B cell (primary cell): ENCODE measurements around the gene SPECC1. TPM values are rescaled to one million over a fixed set of nuclear protein-coding genes. Genes with fewer than 3 reads are reported as not detected.
A peak's percentile ranks its signal among the peaks of the same experiment; 100 is the strongest.

Source experiments
- ATAC-seq: fragments of 200-7000 bp; cut with Tn5 transposase; one replicate; pipeline ENCODE4 v1.10.0; 2021; ENCODE audit warnings: low read depth, mild to moderate bottlenecking, moderate number of reproducible peaks, moderate library complexity
- CTCF ChIA-PET: fragments of 350-600 bp; sonication (Branson Sonifier 250); formaldehyde crosslinking; loops from one replicate; lab custom pipeline; 2021; ENCODE audit warnings: antibody characterized with exemption, inconsistent platforms; lab: Charles Lee
- POLR2A ChIA-PET: fragments of 350-600 bp; sonication (Branson Sonifier 250); formaldehyde crosslinking; loops from one replicate; lab custom pipeline; 2021; ENCODE audit warnings: antibody characterized with exemption; lab: Charles Lee
- DNase-seq: peaks from one replicate; pipeline ENCODE4 v3.0.0; 2013
- H2AFZ ChIP-seq: 2 replicates; pipeline ENCODE4 v1.6.1; 2012; ENCODE audit warnings: mild to moderate bottlenecking, low read depth, low read length; ENCODE audit not compliant: insufficient read depth, poor library complexity, severe bottlenecking
- H3K27ac ChIP-seq, 2 donors: 1 replicate in 1 of 2; 2 replicates in 1 of 2; pipeline ENCODE4 v1.5.1; 2012 to 2013; ENCODE audit warnings: low read length in 2 of 2, mild to moderate bottlenecking in 2 of 2, moderate library complexity in 1 of 2
- H3K27me3 ChIP-seq, 4 experiments: fragments of 200-600 bp in 1 of 4; sonication (generic) in 1 of 4; replicated peaks in 1 of 4; 1 replicate in 2 of 4; 2 replicates in 2 of 4; pipeline versions ENCODE4 v1.6.1 to v1.7.0; 2013 to 2016; ENCODE audit warnings: low read length in 3 of 4, mild to moderate bottlenecking in 2 of 4, mixed read lengths in 1 of 4, moderate library complexity in 1 of 4; ENCODE audit not compliant: insufficient read depth in 4 of 4, control insufficient read depth in 3 of 4; ENCODE audit errors: control extremely low read depth in 1 of 4
- H3K36me3 ChIP-seq, 2 experiments: replicated peaks in 1 of 2; 1 replicate in 1 of 2; 2 replicates in 1 of 2; pipeline versions ENCODE4 v1.6.1 to v1.7.1; 2013; ENCODE audit warnings: low read length in 1 of 2; ENCODE audit not compliant: insufficient read depth in 2 of 2, control insufficient read depth in 1 of 2; ENCODE audit errors: control extremely low read depth in 1 of 2, extremely low read depth in 1 of 2
- H3K4me1 ChIP-seq, 2 donors: fragments of 200-600 bp in 1 of 2; sonication (generic) in 1 of 2; 1 replicate in 1 of 2; 2 replicates in 1 of 2; pipeline versions ENCODE4 v1.5.1 to v1.6.1; 2013 to 2017; ENCODE audit warnings: low read length in 2 of 2; ENCODE audit not compliant: control insufficient read depth in 2 of 2, insufficient read depth in 2 of 2
- H3K4me2 ChIP-seq: replicated peaks from 2 replicates; pipeline ENCODE3; 2012; ENCODE audit warnings: mild to moderate bottlenecking, low read depth, low read length; ENCODE audit not compliant: poor library complexity, severe bottlenecking
- H3K4me3 ChIP-seq, 5 experiments: fragments of 200-600 bp in 1 of 5; sonication (generic) in 1 of 5; 1 replicate in 3 of 5; 2 replicates in 2 of 5; pipeline versions ENCODE4 v1.5.1 to v1.7.0; 2011 to 2016; ENCODE audit warnings: low read length in 4 of 5, mild to moderate bottlenecking in 4 of 5, low read depth in 2 of 5, control low read depth in 1 of 5, moderate library complexity in 1 of 5; ENCODE audit not compliant: insufficient read depth in 1 of 5; ENCODE audit errors: control extremely low read depth in 1 of 5, extremely low read depth in 1 of 5
- H3K79me2 ChIP-seq: fragments of 200-600 bp; sonication (generic); one replicate; pipeline ENCODE4 v1.6.0; 2016; ENCODE audit warnings: low read length; ENCODE audit not compliant: control insufficient read depth, insufficient read depth
- H3K9ac ChIP-seq: fragments of 200-600 bp; sonication (generic); 2 replicates; pipeline ENCODE4 v1.6.1; 2017; ENCODE audit warnings: mild to moderate bottlenecking, low read length, moderate library complexity
- H3K9me3 ChIP-seq, 3 donors: one replicate each; pipeline versions ENCODE4 v1.6.1 to v1.7.1; 2013; ENCODE audit warnings: low read length in 2 of 3; ENCODE audit not compliant: control insufficient read depth in 2 of 3, insufficient read depth in 1 of 3; ENCODE audit errors: control extremely low read depth in 1 of 3
- H4K20me1 ChIP-seq: 2 replicates; pipeline ENCODE4 v1.6.0; 2012; ENCODE audit warnings: mild to moderate bottlenecking, low read length; ENCODE audit not compliant: insufficient read depth, control insufficient read depth, poor library complexity, severe bottlenecking
- H3K27ac Mint-ChIP-seq: one replicate; pipeline ENCODE4 v1.8.0; 2021; ENCODE audit warnings: mixed read lengths
- H3K27me3 Mint-ChIP-seq: one replicate; pipeline ENCODE4 v1.8.0; 2021; ENCODE audit warnings: mixed read lengths
- H3K4me1 Mint-ChIP-seq: one replicate; pipeline ENCODE4 v1.8.0; 2021; ENCODE audit warnings: mixed read lengths
- H3K4me3 Mint-ChIP-seq: one replicate; pipeline ENCODE4 v1.8.0; 2021; ENCODE audit warnings: mixed read lengths
- H3K9me3 Mint-ChIP-seq: one replicate; pipeline ENCODE4 v1.8.0; 2022; ENCODE audit warnings: mixed read lengths; ENCODE audit not compliant: insufficient read depth
- CTCF ChIP-seq: fragments of 200-600 bp; IDR thresholded peaks from one replicate; pipeline ENCODE4 v1.8.0; 2022; ENCODE audit warnings: antibody characterized with exemption, mild to moderate bottlenecking
- EZH2 ChIP-seq: IDR thresholded peaks from 2 replicates; pipeline ENCODE4 v1.6.1; 2012; ENCODE audit warnings: borderline replicate concordance, low read depth, mild to moderate bottlenecking, moderate library complexity, low read length; ENCODE audit not compliant: insufficient read depth, poor library complexity, severe bottlenecking
- WGBS: methylation state at CpG from one replicate; pipeline ENCODE4 v1.1.5; 2013; ENCODE audit warnings: missing lambda C conversion rate; ENCODE audit not compliant: insufficient coverage; 5-methylcytosine and 5-hydroxymethylcytosine counted together
- intact Hi-C: fragments of 100-400 bp; cut with micrococcal nuclease; formaldehyde crosslinking; loops from one replicate; pipeline ENCODE4 v1.10.0; 2022
- polyA plus RNA-seq: library from polyadenylated mRNA; depleted of rRNA; stranded (reverse); fragments of >200 nt; gene quantifications from 2 replicates; pipeline ENCODE4 v1.2.3, GENCODE V29; 2012
- total RNA-seq, 2 donors: library from RNA; stranded (reverse); fragments of 120-200 nt in 1 of 2; gene quantifications; 1 replicate in 1 of 2; 2 replicates in 1 of 2; pipeline versions ENCODE4 v1.2.3 to v1.2.4, GENCODE V29; 2013 to 2022

Gene SPECC1
- total and polyA plus RNA-seq, 2 donors (not counting 1 experiment from before 2014, with no cell fraction given), result 4.6 to 7.4 TPM

DNA sequence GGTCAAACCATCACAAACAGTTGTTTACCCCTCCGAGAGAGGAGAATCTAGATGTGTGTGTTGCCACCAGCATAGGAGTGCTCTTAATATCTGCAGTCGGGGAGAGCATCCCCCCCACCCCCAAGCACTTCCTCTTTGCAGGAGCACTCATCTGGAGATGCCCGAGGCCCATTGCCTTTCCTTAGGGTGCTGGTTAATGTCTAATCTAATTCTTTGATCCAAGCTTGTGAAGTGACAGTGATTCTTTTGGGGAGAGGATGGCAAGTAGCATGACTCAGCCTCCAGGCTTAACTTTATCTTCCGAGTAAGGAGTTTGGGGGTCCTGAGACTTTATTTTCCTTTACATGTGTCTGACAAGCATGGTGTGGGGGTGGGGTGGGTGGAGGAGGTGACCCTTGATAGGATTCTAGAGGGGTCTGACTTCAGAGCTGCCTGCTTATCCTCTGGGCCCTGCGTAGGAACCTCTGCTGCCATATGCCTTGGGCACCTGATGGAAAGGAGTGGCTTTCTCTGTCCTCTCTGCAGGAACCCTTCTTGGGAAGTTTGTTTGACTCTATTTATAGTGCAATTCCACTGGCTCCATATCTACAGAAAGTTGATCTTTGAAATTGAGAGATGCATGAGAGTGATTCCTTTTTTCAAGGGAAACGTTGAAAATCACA, 207.1 kb downstream of the SPECC1 start:
- no peaks in the 10 kb centered on the region for H3K36me3 ChIP-seq
- ChIA-PET CTCF (interaction anchor here (1.1 to 2.1 kb wide), 2 partner anchors 10 to 16 kb away, joined by 3 to 6 read pairs; no protein-coding TSS in a partner anchor), POLR2A (no interaction called here)
- Mint-ChIP-seq H3K9me3 (peaks cover 3% of the 10 kb centered on the region), H3K27me3 (no peaks in the 10 kb centered on the region), H3K4me1 (peaks cover 3% of the 10 kb centered on the region), H3K4me3 (no peak overlapping the region), H3K27ac (no peak overlapping the region)
- DNase-seq (peak; percentile 20), ATAC-seq (no peak)
- H3K4me2 ChIP-seq, result no peak overlapping the region
- H3K4me3 ChIP-seq, result no peak overlapping the region
- WGBS, result 100% methylated on average over 3 of the region's 6 CpGs
- TF ChIP-seq CTCF, result no peak
- TF ChIP-seq EZH2, result no peak
- no peak overlapping the region for H3K27ac ChIP-seq
- no peaks in the 10 kb centered on the region for H3K4me1 ChIP-seq
- no peak overlapping the region for H2AFZ ChIP-seq
- intact Hi-C loops, result no loop called here
- no peaks in the 10 kb centered on the region for H3K27me3 ChIP-seq
- peaks cover 0 to 5% (median 0%) of the 10 kb centered on the region in 3 donors for H3K9me3 ChIP-seq
- no peak overlapping the region for H3K9ac ChIP-seq
- no peaks in the 10 kb centered on the region for H3K79me2 ChIP-seq
- H4K20me1 ChIP-seq, result no peaks in the 10 kb centered on the region

DNA sequence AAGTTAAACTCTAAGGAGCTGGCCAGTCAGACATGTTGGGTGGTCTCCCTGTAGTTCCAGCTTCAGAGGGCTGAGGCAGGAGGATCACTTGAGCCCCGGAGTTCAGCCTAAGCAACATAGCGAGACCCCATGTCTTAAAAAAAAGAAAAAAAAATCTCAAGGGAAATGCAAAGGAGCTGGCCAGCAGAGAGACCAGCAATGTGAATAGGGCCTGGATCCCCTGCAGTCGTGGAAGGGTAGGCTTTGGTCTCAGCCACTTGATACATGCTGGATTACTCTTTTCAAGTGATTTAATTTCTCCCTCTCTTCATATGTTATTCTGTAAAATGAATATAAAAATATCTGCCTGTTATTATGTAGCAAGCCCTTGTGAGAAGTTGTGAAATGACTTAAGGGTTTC, 207.7 kb downstream of the SPECC1 start:
- H3K27ac ChIP-seq, result no peak overlapping the region
- intact Hi-C loops, result no loop called here
- peaks cover 3% of the 10 kb centered on the region for H3K9me3 Mint-ChIP-seq
- H3K4me1 Mint-ChIP-seq, result peaks cover 3% of the 10 kb centered on the region
- no peaks in the 10 kb centered on the region for H3K27me3 Mint-ChIP-seq
- no peak overlapping the region for H3K4me3 ChIP-seq
- H3K36me3 ChIP-seq, result no peaks in the 10 kb centered on the region
- H3K79me2 ChIP-seq, result no peaks in the 10 kb centered on the region
- no peak overlapping the region for H3K4me3 Mint-ChIP-seq
- 89% methylated on average over 3 of the region's 3 CpGs for WGBS
- H3K9ac ChIP-seq, result no peak overlapping the region
- ATAC-seq (no peak), DNase-seq (no peak)
- CTCF ChIA-PET, result interaction anchor here (1.1 to 2.1 kb wide), 2 partner anchors 10 to 16 kb away, joined by 3 to 6 read pairs; no protein-coding TSS in a partner anchor
- H4K20me1 ChIP-seq, result no peaks in the 10 kb centered on the region
- POLR2A ChIA-PET, result no interaction called here
- no peaks in the 10 kb centered on the region for H3K4me1 ChIP-seq
- H3K27me3 ChIP-seq, result no peaks in the 10 kb centered on the region
- H3K9me3 ChIP-seq, result peaks cover 0 to under 1% (median 0%) of the 10 kb centered on the region in 3 donors
- no peak overlapping the region for H3K4me2 ChIP-seq
- H2AFZ ChIP-seq, result no peak overlapping the region
- no peak for TF ChIP-seq CTCF
- H3K27ac Mint-ChIP-seq, result no peak overlapping the region
